H54 (cell line): ENCODE data around the gene SLC1A4.

Source experiments
- DNase-seq: peaks from one replicate; pipeline ENCODE4 v3.0.0; 2011; ENCODE audit warnings: low spot score, mixed read lengths; ENCODE audit not compliant: insufficient read length
- FAIRE-seq: peaks from 3 replicates; lab custom pipeline; 2011; peaks lifted over from hg19 to GRCh38; lab: Jason Lieb, UNC
- POLR2A ChIP-seq: IDR thresholded peaks from 2 replicates; pipeline ENCODE4 v1.6.1; 2011; ENCODE audit warnings: low read depth, mild to moderate bottlenecking, low read length

Gene SLC1A4

DNA sequence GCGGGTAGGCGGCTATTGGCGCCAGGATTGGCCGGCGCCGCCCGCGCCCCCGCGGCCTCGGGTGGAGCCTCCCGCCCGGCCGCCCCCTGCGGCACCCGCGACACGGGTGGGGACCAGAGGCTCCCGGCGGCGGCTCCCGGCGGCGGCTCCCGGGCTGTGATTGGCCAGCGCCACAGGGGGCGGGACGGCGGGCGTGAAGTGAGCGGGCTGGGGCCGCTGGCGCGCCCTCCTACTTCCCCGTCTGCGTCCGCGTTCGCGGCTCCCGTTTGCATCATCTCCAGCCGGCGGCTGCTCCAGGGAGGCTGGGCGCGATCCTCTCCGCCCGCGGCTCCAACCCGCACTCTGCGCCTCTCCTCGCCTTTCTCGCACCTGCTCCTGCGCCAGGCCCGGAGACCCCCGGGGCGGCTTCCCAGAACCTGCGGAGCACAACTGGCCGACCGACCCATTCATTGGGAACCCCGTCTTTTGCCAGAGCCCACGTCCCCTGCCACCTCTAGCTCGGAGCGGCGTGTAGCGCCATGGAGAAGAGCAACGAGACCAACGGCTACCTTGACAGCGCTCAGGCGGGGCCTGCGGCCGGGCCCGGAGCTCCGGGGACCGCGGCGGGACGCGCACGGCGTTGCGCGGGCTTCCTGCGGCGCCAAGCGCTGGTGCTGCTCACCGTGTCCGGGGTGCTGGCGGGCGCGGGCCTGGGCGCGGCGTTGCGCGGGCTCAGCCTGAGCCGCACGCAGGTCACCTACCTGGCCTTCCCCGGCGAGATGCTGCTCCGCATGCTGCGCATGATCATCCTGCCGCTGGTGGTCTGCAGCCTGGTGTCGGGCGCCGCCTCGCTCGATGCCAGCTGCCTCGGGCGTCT, at the start of gene SLC1A4:
Gene SLC1A4 (plus strand): TSS at position 274 of the 856 bp plus-strand sequence. CDS start 245 bp downstream, at position 519.
- TF ChIP-seq POLR2A: peak; percentile 46
- FAIRE-seq (no peak), DNase-seq (peak; percentile 94)

DNA sequence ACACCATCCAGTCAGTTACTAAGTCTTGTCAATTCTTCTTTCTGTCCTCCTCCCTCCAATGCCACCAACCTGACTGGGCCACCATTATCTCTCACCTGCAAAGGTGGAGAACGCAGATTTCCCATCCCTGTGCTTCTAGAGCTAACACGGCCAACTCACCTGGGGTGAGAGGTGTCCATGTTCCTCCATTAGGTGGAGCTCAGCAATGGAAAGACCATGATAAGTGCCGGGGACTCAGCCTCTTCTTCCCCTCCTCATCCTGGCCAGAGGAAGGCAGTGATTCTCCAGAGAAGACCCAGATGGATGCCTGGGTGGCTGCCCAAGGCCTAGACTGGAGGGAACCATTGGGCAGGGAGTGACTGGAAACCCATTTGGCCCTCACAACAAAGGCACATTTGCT, 48.1 kb upstream of the SLC1A4 start:
- DNase-seq: no peak
- no peak for FAIRE-seq

DNA sequence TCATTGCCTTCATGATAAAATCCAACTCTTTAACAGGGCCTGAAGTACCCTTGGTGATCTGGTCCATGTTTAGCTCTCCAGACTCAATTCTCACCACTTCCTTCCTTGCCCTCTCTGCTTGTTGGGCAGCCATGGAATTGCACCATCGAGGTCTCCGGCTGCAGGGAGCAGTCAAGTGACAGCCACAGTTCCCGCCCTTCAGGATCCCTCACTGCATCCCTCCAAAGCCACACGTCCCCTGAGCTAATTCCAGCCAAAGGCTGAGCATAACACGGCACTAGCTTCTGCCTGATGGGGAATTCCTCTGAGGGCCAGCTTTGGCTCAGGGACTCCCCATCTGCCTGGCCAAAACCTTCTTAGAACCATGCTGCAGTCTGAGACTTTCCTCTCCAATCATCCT, 47.4 kb upstream of the SLC1A4 start:
- DNase-seq (no peak), FAIRE-seq (no peak)
- no peak for TF ChIP-seq POLR2A

More for the DNA sequence above, 48.1 kb upstream of the SLC1A4 start:
- TF ChIP-seq POLR2A: no peak

GRCh38 chr2:64942693-64943092, 46.5 kb upstream of the SLC1A4 start:
- no peak for FAIRE-seq
- no peak for TF ChIP-seq POLR2A

GRCh38 chr2:64943387-64944150, 45.6 kb upstream of the SLC1A4 start:
- TF ChIP-seq POLR2A: no peak
- DNase-seq (no peak), FAIRE-seq (no peak)

More at GRCh38 chr2:64942693-64943092, 46.5 kb upstream of the SLC1A4 start:
- DNase-seq: no peak

- DNase-seq (no peak), FAIRE-seq (no peak)
- no peak for TF ChIP-seq POLR2A
These were observed 44.7 kb upstream of the SLC1A4 start for GRCh38 chr2:64944484-64944883.

- no peak for FAIRE-seq
- TF ChIP-seq POLR2A: no peak
- no peak for DNase-seq
These were observed 43.0 kb upstream of the SLC1A4 start for GRCh38 chr2:64945973-64946768.

- FAIRE-seq (no peak), DNase-seq (no peak)
- TF ChIP-seq POLR2A: no peak
These were observed 42.4 kb upstream of the SLC1A4 start for GRCh38 chr2:64946769-64947247.

GRCh38 chr2:64947885-64948284, 41.3 kb upstream of the SLC1A4 start:
- DNase-seq (no peak), FAIRE-seq (no peak)
- TF ChIP-seq POLR2A: no peak

GRCh38 chr2:64950226-64951160, 38.7 kb upstream of the SLC1A4 start:
- no peak for DNase-seq

DNA sequence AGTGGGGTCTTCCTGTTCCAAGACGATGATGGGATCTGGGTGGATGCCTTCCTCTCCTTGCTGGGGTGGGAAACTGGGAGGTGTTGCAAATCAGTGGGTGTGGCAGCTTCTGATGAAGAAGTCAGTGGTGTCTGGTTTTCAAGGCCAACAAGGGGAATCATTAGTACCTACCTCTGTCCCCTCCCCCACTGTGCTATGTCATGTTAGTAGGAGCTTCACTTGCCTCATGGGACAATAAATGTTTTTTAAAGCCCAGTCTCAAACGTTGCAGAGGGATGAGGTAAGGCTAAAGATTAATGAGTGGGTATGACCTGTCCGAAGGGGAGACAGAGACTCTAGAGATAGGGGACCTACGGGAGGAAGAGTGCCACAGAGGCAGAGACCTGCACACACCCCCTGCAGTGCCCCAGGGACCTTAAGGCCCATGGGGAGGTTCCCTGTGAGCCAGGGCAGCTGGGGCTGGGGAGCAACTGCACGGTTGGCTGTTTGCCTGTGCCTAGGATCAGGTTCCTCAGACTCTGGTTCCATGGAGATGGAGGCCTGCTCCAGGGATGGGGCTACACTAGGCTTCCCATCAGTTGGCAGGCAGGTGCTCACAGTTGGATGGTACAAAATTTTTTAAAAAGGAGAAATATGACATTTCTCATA, 37.8 kb upstream of the SLC1A4 start:
- TF ChIP-seq POLR2A: no peak
- FAIRE-seq (no peak), DNase-seq (no peak)

More at GRCh38 chr2:64950226-64951160, 38.7 kb upstream of the SLC1A4 start:
- no peak for FAIRE-seq
- no peak for TF ChIP-seq POLR2A

GRCh38 chr2:64952096-64952495, 37.1 kb upstream of the SLC1A4 start:
- FAIRE-seq: no peak
- DNase-seq: no peak
- TF ChIP-seq POLR2A: no peak
